SU-DHL-6 (cell line): ENCODE results near the gene PTH2.

ENCODE experiments used
- H2AFZ ChIP-seq: fragments of 200-600 bp; sonication (generic); 2 replicates; pipeline ENCODE4 v1.6.1; 2014; ENCODE audit warnings: low read depth, mild to moderate bottlenecking, moderate library complexity, mixed read lengths, antibody characterized with exemption, low read length; ENCODE audit not compliant: severe bottlenecking
- H3F3A ChIP-seq: fragments of 200-600 bp; shearing (Covaris generic); 2 replicates; pipeline ENCODE4 v1.6.0; 2016; ENCODE audit warnings: antibody characterized with exemption, mild to moderate bottlenecking; ENCODE audit not compliant: insufficient read depth
- H3K27ac ChIP-seq: fragments of 200-600 bp; sonication (generic); 2 replicates; pipeline ENCODE4 v1.5.1; 2016; ENCODE audit warnings: low read depth, mild to moderate bottlenecking, low read length, moderate library complexity, mixed read lengths
- H3K27me3 ChIP-seq: fragments of 200-600 bp; sonication (generic), shearing (Covaris generic); 2 replicates; pipeline ENCODE4 v1.6.0; 2014; ENCODE audit warnings: mild to moderate bottlenecking, low read length
- H3K36me3 ChIP-seq: fragments of 200-600 bp; sonication (generic); 2 replicates; pipeline ENCODE4 v1.6.1; 2014; ENCODE audit warnings: mild to moderate bottlenecking, low read length, mixed read lengths
- H3K4me2 ChIP-seq: fragments of 300-600, 200-600 bp; shearing (Covaris generic), sonication (generic); 2 replicates; pipeline ENCODE4 v1.6.0; 2014; ENCODE audit warnings: low read length, low read depth, mild to moderate bottlenecking; ENCODE audit not compliant: poor library complexity, severe bottlenecking
- H3K4me3 ChIP-seq: fragments of 200-600 bp; sonication (generic); 2 replicates; pipeline ENCODE4 v1.5.1; 2014; ENCODE audit warnings: antibody characterized with exemption, low read length, mild to moderate bottlenecking, mixed read lengths; ENCODE audit not compliant: insufficient read depth, poor library complexity, severe bottlenecking
- H3K79me2 ChIP-seq: fragments of 200-600 bp; sonication (generic); 2 replicates; pipeline ENCODE4 v1.6.1; 2014; ENCODE audit warnings: mild to moderate bottlenecking, low read length, moderate library complexity; ENCODE audit not compliant: insufficient read depth
- H3K9ac ChIP-seq: fragments of 200-600 bp; sonication (generic); 2 replicates; pipeline ENCODE4 v1.7.0; 2014; ENCODE audit warnings: mild to moderate bottlenecking, low read length
- H3K9me2 ChIP-seq: fragments of 200-600 bp; sonication (generic); replicated peaks from 2 replicates; pipeline ENCODE4 v1.6.1; 2014; ENCODE audit warnings: low read length; ENCODE audit not compliant: insufficient read depth
- H3K9me3 ChIP-seq: fragments of 200-600 bp; sonication (generic); 2 replicates; pipeline ENCODE4 v1.6.1; 2014; ENCODE audit warnings: low read length, mixed read lengths; ENCODE audit not compliant: insufficient read depth
- H4K20me1 ChIP-seq: fragments of 200-600 bp; sonication (generic); 2 replicates; pipeline ENCODE4 v1.6.1; 2014; ENCODE audit warnings: low read depth, mild to moderate bottlenecking, antibody characterized with exemption, low read length, moderate library complexity, mixed read lengths
- CTCF ChIP-seq: fragments of 200-600 bp; sonication (generic); IDR thresholded peaks from one replicate; pipeline ENCODE4 v1.5.1; 2017; ENCODE audit warnings: antibody characterized with exemption, mild to moderate bottlenecking, low read length, moderate library complexity; ENCODE audit not compliant: insufficient read depth, poor library complexity, severe bottlenecking
- EZH2phosphoT487 ChIP-seq: fragments of 200-600 bp; sonication (generic), shearing (Covaris generic); conservative IDR thresholded peaks from 2 replicates; pipeline ENCODE4 v1.6.1; 2018; ENCODE audit warnings: mild to moderate bottlenecking, antibody characterized with exemption, low read length, moderate library complexity, mixed read lengths

The PTH2 gene

DNA sequence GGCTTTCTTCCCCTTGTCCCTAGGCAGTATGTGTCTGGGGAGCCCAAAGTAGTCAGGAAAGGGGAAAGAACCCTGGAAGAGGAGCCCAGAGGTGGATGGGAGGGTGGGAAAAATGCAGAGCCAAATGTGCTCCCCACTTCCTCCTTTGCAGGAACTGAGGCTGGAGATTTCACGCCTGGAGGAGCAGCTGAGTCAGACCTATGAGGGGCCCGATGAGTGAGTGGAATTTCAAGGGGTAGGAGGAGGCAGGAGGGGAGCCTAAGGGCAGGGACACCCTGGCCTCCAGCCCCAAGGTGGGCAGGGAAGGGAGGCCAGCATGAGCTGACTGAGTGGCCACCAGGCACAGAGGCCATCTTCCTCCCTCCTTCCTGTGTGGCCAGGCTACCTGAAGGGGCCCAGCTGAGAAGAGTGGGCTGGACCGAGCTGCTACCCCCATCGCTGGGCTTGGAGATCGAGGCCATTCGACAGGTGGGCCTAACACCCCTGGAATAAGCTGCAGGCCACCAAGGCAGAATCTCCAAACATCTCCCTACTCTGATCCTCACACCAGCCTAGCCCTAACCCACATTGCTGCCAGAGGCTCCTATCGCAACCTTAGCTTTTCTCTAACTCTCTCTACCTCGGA lies 14.3 kb downstream of the PTH2 start:
- no peak overlapping the region for H3K9ac ChIP-seq
- H2AFZ ChIP-seq = no peak overlapping the region
- H3K4me2 ChIP-seq = peak overlapping the region; percentile 24

GRCh38 chr19:49407482-49408015 lies 15.7 kb downstream of the PTH2 start:
- Histone ChIP-seq H3K36me3 (no peaks in the 10 kb centered on the region), H3K9me3 (no peaks in the 10 kb centered on the region), H3K27me3 (no peaks in the 10 kb centered on the region), H2AFZ (no peak overlapping the region), H3K79me2 (no peaks in the 10 kb centered on the region), H3K9me2 (no peaks in the 10 kb centered on the region), H3F3A (no peaks in the 10 kb centered on the region), H4K20me1 (no peaks in the 10 kb centered on the region), H3K4me2 (no peak overlapping the region), H3K4me3 (no peak overlapping the region), H3K9ac (no peak overlapping the region), H3K27ac (no peak overlapping the region)
- no peak for TF ChIP-seq EZH2phosphoT487
- no peak for TF ChIP-seq CTCF

More for the DNA sequence above, 14.3 kb downstream of the PTH2 start:
- no peaks in the 10 kb centered on the region for H3K9me3 ChIP-seq
- no peaks in the 10 kb centered on the region for H3K27me3 ChIP-seq
- no peaks in the 10 kb centered on the region for H4K20me1 ChIP-seq
- no peaks in the 10 kb centered on the region for H3K9me2 ChIP-seq
- no peaks in the 10 kb centered on the region for H3K36me3 ChIP-seq
- TF ChIP-seq EZH2phosphoT487 = no peak
- TF ChIP-seq CTCF = no peak
- H3K4me3 ChIP-seq = no peak overlapping the region
- H3F3A ChIP-seq = no peaks in the 10 kb centered on the region
- H3K27ac ChIP-seq = no peak overlapping the region
- no peaks in the 10 kb centered on the region for H3K79me2 ChIP-seq

DNA sequence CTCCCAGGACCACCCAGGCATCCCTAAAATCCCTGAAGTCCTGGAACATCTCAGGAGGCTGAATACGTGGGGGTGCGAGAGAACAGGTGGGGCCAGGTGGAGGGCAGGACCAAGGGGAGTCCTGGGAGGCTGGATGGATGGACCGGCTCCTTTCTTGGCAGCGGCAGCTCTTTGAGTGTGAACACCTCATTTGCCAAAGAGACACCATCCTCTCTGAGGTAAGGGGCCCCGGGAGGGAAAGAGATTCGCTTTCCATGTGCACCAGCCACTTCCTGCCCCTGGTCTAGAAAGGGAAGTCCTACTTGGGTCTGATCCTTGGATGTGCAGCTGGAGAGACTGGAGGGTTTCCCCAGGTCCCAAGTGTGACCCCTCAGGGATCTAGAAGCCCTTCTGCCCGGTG lies 16.2 kb downstream of the PTH2 start:
- no peak overlapping the region for H3K4me2 ChIP-seq
- no peak overlapping the region for H2AFZ ChIP-seq
- no peaks in the 10 kb centered on the region for H3F3A ChIP-seq
- H3K9me2 ChIP-seq = no peaks in the 10 kb centered on the region
- no peaks in the 10 kb centered on the region for H3K27me3 ChIP-seq
- H4K20me1 ChIP-seq = no peaks in the 10 kb centered on the region
- TF ChIP-seq EZH2phosphoT487 = no peak
- no peak for TF ChIP-seq CTCF
- no peaks in the 10 kb centered on the region for H3K9me3 ChIP-seq
- no peaks in the 10 kb centered on the region for H3K79me2 ChIP-seq
- H3K27ac ChIP-seq = no peak overlapping the region
- no peaks in the 10 kb centered on the region for H3K36me3 ChIP-seq
- no peak overlapping the region for H3K9ac ChIP-seq
- H3K4me3 ChIP-seq = no peak overlapping the region
